GM12892 (cell line): ENCODE results near the gene COL13A1.

Experiments
- POLR2A ChIP-seq: IDR thresholded peaks from 2 replicates; pipeline ENCODE4 v1.6.1; 2011; ENCODE audit warnings: low read depth, low read length, control low read depth
- POLR2AphosphoS5 ChIP-seq: IDR thresholded peaks from 2 replicates; pipeline ENCODE4 v1.6.1; 2011; ENCODE audit warnings: low read depth, low read length, control low read depth
- TAF1 ChIP-seq: IDR thresholded peaks from 2 replicates; pipeline ENCODE4 v1.6.1; 2011; ENCODE audit warnings: low read depth, mild to moderate bottlenecking, control low read depth, low read length, borderline replicate concordance

- TF ChIP-seq POLR2A (no peak), POLR2AphosphoS5 (no peak), TAF1 (no peak)
Measured at GRCh38 chr10:69801094-69801433, 642 bp upstream of the COL13A1 start.
